Stimulated activated naive CD8-positive, alpha-beta T cell treated with anti-CD3 and anti-CD28 coated beads, Interleukin-15, Interleukin-2, amounts not matched to agents 100 U/mL and 50 U/mL, for 24 hours (primary cell): ENCODE data around the gene CXCL1.

Experiments used
- ATAC-seq: fragments of 150-1000 bp; cut with Tn5 transposase; one replicate; pipeline ENCODE4 v1.10.0; 2021
- DNase-seq: peaks from one replicate; pipeline ENCODE4 v3.0.0; 2021

CXCL1 gene

DNA sequence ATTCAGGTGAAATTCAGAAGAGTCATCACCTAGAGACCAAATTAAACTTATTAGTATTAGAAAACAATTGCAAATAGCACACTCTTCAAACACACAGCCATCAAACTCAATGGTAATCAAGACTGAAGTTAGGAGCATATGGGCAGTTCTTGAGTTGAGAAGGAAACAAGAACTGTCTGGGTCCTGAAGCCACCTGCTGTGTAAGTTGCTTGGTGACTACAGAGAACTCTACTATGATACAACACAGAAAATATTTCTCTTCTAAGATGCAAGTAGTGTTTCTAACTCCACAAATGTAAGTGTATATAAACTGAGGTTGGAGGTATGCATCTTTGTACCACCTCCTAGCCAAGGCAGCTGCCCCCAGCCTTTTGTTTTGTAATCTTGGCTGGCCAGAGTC is 16.4 kb upstream of the CXCL1 start:
- ATAC-seq = no peak
- no peak for DNase-seq

DNA sequence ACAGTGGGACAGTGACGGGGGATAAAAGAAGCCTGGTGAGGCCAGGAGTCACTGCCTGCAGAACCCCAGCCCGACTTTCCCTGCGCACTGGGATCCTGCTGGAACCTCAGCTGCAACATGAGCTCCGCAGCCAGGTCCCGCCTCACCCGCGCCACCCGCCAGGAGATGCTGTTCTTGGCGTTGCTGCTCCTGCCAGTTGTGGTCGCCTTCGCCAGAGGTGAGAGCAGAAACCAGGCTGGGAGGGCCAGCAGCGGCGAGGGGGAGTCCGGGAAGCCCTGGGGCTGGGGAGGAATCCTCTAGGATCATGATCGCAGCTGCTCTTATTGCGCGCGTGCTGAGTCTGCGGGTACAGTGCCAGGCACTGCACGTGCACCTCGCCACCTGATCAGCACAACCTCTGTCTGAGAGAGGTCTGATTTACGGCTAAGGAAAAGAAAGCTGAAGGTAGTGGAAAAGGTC is 15.9 kb upstream of the CXCL1 start, which contains the start of gene PF4V1:
Gene PF4V1, plus strand, starts transcription at position 51 of the 459 bp plus-strand sequence. Its CDS starts 67 bp downstream, at position 118.
- no peak for ATAC-seq
- DNase-seq = no peak

- ATAC-seq (no peak), DNase-seq (no peak)
Measured at GRCh38 chr4:73853718-73854473, 15.3 kb upstream of the CXCL1 start.

- ATAC-seq (no peak), DNase-seq (no peak)
Measured at GRCh38 chr4:73855406-73855805, 13.8 kb upstream of the CXCL1 start.

- ATAC-seq (no peak), DNase-seq (no peak)
Measured at GRCh38 chr4:73856518-73856917, 12.7 kb upstream of the CXCL1 start.

- no peak for DNase-seq
Measured at GRCh38 chr4:73859614-73860088, 9.5 kb upstream of the CXCL1 start.

DNA sequence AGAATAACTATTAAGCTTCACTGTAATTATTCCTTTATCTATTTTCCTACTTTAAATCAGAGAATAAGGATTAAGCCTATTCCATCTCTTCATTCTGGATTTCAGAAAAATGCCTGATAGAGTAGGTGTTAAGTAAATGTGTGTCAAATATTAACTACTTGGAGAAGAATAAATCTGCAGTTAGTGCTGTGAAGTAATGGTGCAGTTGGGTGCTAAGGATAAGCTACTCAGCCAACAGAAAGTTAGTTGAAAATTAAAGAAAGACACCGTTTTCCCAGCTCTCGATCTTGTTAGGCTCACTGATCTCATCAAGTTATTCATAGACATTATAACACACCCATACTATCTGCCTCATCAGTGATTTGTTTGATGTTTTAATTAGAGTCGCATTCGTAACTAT is 9.0 kb upstream of the CXCL1 start:
- DNase-seq = no peak
- ATAC-seq = no peak

More at GRCh38 chr4:73859614-73860088, 9.5 kb upstream of the CXCL1 start:
- ATAC-seq = no peak

GRCh38 chr4:73860917-73861316 is 8.3 kb upstream of the CXCL1 start:
- ATAC-seq (no peak), DNase-seq (no peak)

- no peak for ATAC-seq
- DNase-seq = no peak
Measured at GRCh38 chr4:73862322-73862721, 6.9 kb upstream of the CXCL1 start.

DNA sequence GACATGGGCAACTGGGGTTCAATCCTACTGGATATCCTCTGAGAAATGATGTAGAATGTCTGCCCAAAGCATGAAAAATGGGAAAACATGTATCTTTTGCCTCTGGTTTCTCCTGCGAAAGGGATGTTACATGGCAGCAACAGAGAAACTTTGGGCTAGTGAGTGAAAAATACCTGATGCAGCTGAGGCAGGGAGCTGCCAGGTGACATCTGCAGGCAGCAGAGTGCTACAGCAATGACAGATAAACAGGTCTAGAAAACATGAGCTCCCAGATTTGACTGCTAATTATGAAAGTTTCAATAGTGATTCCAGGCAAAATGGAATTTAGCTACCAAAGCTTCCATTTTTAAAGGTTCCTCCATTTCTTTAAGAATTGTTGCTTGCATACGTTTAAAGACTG is 4.8 kb upstream of the CXCL1 start:
- DNase-seq = no peak
- no peak for ATAC-seq

DNA sequence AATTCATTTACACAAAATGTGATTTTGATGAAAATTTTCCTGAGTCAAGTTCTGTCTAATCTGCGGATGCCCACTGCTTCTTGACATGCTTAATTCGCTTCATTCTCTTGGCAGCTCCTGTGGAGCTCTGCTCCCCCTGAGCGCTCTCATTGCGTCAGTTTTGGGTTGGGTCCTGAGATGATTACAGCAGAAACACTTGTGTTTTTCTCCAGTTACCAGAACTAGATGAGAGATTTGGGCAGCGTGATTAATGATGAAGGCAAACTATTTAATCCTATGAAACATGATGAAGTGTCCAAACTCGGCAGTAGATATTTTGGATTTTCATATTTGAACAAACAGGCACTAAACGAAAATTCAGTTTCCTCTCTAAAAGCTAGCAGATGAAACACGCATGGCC is 4.2 kb upstream of the CXCL1 start:
- DNase-seq (no peak), ATAC-seq (no peak)

DNA sequence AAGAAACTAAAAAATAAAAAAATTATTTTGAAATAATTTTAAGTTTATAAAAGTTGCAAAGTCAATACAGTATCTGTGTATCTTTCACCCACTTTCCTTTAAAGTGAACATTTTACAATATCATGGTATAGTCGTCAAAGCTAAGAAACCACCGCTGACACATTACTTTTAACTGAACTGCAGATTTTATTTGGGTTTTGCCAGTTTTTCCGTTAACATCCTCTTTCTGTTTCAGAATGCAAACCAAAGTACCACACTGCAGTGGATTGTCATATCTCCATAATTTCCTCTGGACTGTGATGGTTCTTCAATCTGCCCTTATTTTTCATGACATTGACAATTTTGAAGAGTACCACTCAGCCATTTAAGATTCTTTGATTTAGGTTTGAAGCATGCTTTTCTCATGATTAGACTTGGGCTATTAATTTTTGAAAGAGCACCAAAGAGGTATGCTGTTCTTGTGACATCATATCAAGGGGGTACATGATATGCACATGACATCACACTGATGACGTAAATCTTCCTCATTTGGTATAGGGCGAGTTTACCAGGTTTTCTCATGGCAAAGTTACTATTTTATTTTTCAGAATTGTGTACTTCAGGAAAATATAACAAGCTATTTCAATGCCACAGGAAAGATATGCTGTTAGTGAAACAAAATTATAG is 3.6 kb upstream of the CXCL1 start:
- ATAC-seq (no peak), DNase-seq (no peak)

- ATAC-seq = no peak
Measured at GRCh38 chr4:73866246-73866645, 2.9 kb upstream of the CXCL1 start.

DNA sequence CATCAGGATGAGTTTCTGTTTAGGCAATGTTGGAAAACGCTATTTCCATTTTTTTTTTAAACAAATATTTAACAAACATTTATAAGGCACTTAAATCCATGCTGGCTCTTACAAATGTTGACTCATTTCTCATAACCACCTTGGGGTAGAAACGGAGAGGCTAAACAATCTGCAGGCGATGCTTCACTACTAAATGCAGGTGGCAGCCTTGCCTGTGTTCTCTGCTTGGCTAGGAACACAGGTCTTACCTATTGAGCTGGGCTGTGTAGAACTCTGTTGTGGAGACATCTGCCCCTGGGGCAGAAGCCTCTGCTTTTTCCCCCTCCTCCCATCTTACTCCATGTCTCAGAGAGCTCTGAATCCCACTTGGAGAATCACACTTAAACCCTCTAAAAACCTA is 1.4 kb upstream of the CXCL1 start:
- DNase-seq = no peak
- no peak for ATAC-seq

More at GRCh38 chr4:73866246-73866645, 2.9 kb upstream of the CXCL1 start:
- no peak for DNase-seq

GRCh38 chr4:73868206-73869129 is 725 bp upstream of the CXCL1 start:
- DNase-seq (no peak), ATAC-seq (no peak)

GRCh38 chr4:73870260-73870659 is 1.1 kb downstream of the CXCL1 start:
- ATAC-seq (no peak), DNase-seq (no peak)

GRCh38 chr4:73870768-73871167 is 1.6 kb downstream of the CXCL1 start:
- ATAC-seq (no peak), DNase-seq (no peak)

- ATAC-seq (no peak), DNase-seq (no peak)
Measured at GRCh38 chr4:73871511-73872310, 2.5 kb downstream of the CXCL1 start.

- no peak for ATAC-seq
- no peak for DNase-seq
Measured at GRCh38 chr4:73872316-73873108, 3.3 kb downstream of the CXCL1 start.

DNA sequence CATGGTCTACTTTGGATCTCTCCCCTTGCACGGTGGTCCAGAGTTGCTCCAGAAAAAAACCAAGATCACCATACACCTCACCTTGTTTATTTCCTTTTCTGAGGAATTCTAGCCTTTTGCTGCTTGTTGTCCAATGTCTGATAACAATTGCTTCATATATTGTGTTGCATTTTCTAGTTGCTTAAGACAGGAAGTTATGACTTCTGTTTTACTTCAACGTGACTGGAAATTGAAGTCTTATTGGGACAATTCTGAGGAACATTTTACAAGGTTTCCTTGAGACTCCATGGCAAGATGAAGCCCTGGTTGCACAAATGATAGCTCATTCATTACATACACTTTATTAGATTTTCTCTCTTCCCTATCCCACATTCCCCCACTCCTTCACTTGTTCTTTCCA is 5.2 kb downstream of the CXCL1 start:
- no peak for ATAC-seq
- DNase-seq = no peak

DNA sequence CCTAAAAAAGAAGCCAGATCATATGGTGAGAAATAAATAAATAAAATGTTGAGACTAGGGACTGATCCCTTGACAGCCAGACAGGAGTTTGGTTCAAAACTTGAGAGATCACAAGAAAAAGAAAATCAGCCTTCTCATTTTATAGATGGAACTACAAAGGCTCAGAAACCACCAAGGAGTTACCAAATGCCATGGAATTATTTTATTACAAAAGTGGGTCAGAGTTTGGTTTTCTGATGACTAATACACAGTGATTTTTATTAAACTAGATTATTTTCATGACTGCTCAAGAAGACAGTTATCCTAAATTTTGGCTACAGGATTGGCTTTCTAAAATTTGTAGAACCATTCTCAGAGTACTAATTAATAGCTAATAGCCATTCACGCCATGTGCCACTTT is 6.2 kb downstream of the CXCL1 start:
- ATAC-seq (no peak), DNase-seq (no peak)
